HG02571 (cell line): ENCODE measurements around the gene TAF6L.
"Not testable (repeated sequence)": the region's sequence is repeated elsewhere in the genome, so short reads cannot be mapped to it uniquely, and the experiment has no call there.

Experiments used
- ATAC-seq: cut with Tn5 transposase; IDR thresholded peaks from one replicate; pipeline ENCODE4 v1.9.1; 2021; ENCODE audit warnings: mild to moderate bottlenecking, moderate library complexity; ENCODE audit not compliant: unreplicated experiment

Gene TAF6L

DNA sequence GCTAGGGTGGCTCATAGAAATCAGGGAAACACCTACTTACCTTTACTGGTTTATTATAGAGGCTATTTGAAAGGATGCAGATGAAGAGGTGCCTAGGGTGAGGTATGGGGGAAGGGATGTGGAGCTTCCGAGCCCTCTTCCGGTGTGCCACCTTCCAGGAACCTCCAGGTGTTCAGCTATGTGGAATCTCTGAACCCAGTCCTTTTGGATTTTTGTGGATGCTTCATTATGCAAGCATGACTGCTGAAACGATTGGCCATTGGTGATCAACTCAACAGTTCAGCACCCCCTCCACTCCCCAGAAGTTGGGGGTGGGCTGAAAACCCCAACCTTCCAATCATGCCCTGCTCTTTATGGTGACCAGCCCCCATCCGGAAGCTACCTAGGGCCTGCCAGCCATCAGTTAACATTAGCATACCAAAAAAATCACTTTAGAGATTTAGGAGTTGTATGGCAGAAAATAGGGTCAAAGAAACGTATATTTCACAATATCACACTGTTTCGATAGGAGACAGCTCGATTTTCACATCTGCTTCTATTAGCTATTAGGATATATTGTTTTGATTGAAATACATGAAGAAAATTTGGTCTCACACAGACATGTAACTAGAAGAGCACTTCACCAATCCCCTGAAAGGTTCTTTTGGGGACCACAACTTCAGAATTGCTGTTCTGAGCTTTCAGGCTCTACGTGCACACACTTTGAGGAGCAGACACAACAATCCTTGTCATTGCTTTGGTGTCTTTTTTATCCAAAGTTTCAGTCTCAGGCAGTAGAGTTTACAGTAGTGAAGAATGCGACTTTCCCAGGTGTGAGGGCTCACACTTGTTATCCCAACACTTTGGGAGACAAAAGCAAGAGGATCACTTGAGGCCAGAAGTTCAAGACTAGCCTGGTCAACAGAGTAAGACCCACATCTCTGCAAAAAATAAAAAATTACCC lies 13.1 kb upstream of the TAF6L start:
- no peak for ATAC-seq

- ATAC-seq, result not testable (repeated sequence)
Observed at GRCh38 chr11:62760867-62761227, 10.3 kb upstream of the TAF6L start.

DNA sequence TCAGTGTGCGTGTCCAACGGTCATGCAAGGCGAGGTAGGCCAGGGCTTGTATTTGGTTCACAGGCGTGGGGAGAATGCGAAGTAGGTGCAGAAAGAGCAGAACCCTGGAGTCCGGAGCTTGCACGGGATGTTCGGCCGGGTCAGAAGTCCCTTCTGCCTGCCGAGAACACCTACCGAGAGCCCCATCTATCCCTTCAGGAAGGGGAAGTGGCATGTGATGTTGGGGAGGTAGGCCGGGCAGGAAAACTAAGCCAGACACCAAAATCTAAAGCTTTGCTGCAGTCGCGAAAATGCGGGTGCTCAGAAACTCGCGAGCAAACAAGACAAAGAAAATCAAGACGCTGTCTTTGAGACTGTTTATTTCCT lies 435 bp upstream of the TAF6L start:
- ATAC-seq, result no peak

- ATAC-seq, result no peak
Observed at GRCh38 chr11:62774407-62774806, 3.2 kb downstream of the TAF6L start.

DNA sequence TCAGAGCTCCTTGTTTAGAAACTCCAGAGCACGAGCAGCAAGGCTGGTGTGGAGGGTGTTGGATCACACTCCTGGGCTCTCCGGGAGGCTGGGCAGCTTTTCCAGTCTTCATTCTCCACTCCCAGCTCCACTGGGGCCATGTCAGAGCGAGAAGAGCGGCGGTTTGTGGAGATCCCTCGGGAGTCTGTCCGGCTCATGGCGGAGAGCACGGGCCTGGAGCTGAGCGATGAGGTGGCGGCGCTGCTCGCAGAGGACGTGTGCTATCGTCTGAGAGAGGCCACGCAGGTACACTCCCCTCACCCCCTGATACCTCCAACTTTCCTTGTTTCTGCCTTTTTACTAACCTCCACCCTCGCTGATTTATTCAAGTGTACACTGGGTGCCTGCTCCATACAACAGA lies 4.5 kb downstream of the TAF6L start:
- ATAC-seq, result no peak

- no peak for ATAC-seq
Observed at GRCh38 chr11:62777389-62777788, 6.2 kb downstream of the TAF6L start.

DNA sequence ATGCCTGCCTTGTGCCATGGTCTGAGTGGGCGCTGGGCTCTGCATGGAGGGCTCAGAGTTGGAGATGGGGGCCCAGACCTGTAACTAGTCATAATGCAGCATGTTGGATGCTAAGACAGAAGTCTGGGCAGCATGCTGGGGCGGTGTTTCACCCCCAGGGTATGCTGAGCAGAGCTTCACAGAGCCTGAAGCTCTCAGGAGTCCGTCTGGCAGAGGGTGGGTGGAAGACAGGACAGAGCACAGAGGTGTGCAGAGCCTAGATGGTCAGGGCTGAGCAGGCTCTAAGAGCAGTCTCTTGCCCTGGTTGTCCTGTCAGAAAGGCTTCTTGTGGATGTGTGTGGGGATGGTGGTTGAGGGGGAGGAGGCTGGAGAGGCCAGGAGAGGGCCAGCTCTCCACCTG lies 7.2 kb downstream of the TAF6L start:
- ATAC-seq, result no peak

DNA sequence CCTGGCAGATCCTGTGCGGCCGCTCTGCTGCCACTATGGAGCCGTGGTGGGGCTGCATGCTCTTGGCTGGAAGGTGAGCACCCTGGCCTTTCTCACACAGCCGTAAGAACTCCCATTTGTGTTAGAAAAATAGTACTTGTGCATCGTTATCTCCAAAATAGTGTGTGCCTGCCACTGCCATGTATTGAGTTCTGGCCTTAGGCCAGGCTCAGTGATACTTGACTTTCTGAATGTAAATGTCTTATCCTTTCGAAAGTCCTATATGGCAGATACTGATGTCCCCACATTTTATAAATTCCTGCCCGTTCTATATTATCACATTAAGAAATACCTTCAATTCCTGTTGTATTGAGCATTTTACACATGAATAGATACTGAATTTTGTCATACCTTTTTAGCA lies 11.6 kb downstream of the TAF6L start:
- ATAC-seq, result no peak

GRCh38 chr11:62786318-62787004 lies 15.3 kb downstream of the TAF6L start:
- ATAC-seq, result peak; percentile 61

GRCh38 chr11:62787005-62787759 lies 16.0 kb downstream of the TAF6L start, which contains the start of gene TMEM179B:
Gene TMEM179B, plus strand, starts transcription at chr11:62787402. Its CDS starts 30 bp downstream, at chr11:62787432.
- peak; percentile 62 for ATAC-seq

GRCh38 chr11:62788991-62789390 lies 17.8 kb downstream of the TAF6L start:
- no peak for ATAC-seq

DNA sequence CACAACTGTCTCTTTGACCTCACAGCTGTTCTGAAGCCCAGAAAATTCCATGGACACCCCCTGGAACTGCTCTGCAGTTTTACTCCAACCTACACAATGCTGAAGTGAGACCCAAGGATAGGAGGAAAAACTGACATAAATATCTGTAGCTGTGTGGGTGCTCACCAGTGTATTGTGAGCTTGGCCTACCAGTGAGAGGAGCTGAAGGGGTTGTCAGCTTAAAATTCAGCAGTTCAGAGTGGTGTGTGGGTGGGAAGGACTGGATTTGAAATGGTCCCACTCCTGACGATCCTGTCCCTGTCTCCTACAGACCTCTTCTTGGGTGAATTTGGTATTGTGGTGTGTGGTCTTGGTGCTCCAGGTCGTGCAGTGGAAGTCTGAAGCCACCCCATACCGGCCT lies 18.4 kb downstream of the TAF6L start:
- ATAC-seq, result no peak

GRCh38 chr11:62791501-62792201 lies 20.5 kb downstream of the TAF6L start, which contains the start of gene TMEM223:
Gene TMEM223, minus strand, starts transcription at chr11:62792006. Its CDS starts 12 bp downstream, at chr11:62791994.
- ATAC-seq, result peak; percentile 68

- no peak for ATAC-seq
Observed at GRCh38 chr11:62792202-62792575, 21.0 kb downstream of the TAF6L start.

DNA sequence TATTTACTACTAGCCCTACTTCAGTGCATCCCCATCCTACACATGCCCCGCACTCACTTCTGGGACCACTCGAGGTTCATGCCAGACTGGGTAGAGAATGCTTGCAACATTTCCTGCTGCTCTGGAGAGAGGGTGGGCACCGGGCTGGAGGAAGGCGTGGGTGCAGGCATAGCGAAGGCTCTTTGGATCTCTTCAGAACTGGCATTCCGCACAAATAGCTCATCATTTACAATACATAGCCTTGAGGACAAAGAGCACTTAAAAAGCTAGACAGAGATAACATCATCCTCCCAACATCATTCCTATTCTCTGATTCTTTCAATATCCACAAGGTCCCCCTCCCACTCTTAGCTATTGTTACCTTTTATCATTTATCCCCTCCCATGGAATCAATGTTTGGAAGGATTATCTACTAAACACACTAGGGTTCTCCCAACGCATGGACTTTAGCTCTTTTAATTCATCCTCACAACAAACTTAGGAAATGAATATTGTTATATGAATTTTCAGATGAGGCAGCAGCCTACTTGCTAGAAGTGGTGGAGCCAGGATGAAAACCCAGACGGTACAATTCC lies 23.1 kb downstream of the TAF6L start:
- ATAC-seq, result no peak

DNA sequence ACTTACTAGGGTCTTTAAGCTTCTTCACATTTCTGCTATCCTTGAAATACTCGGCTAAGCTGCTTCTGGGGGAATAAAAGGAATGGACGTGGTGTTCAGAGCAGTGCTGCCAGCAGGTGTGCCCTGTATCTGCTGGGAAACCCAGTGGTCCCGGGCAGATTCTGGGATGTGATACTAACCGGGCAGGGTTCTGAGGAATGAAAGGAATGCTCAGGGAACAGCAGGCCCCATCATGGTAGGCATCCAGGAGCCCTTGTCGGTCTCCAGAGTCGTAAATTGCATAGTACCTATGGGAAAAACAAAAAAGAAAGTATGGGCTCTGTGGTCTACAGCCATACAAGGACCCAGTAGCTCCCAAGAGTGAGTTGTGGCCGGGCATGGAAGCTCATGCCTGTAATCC lies 25.1 kb downstream of the TAF6L start:
- ATAC-seq, result no peak

- ATAC-seq, result no peak
Observed at GRCh38 chr11:62799486-62799885, 28.3 kb downstream of the TAF6L start.

DNA sequence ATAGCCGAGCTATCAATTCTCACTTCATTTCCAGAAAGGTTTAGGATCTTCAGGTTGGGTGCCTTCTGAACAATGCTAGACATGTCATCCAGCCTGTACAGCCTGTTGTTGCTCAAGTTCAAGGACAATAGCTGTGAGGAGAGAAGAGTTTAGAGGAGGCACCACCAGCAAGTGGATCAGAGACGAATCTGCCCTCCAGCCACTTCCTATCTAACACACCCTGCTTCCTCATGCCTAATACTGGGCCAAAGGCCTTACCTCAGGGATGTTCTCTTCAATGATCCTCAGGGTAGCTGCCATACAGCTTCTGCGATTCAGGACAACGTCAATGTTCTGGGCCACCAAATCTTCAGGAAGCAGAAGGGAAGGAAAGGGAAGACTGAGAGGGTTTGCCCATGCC lies 29.9 kb downstream of the TAF6L start:
- no peak for ATAC-seq

DNA sequence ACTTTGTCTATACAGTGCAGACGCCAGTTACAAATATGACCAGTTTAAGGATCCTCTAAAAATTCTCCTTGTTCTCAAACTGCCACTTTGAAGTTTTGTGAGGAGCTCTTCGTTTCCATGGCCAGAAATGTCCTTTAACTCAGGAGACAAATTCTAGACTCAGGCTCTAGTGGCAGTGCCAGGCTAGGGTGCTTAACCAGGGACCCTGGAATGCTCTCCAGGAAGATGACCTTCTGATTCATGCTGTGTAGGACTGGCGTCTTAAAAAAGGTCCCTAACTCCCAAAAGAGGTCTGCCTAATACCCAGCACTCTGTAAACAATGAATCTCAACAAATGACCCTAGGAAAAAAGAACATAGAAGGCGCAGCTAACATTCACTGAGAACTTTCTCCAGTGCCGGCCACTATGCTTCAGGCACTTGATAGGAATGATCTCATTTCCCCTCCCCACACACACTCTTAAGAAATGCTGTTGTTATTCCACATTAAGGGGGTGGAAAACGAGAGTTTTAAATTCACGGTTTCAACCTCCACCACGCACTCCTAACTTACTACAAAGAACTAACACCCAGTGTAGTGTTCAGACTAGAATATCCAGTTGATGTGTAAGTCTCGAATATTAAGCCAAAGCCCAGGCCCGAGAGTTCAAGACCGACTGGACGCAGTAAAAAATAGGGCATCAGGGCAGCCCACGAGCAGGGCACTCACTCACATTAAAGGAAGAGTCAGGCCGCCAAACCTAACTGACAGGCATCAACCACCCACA lies 33.3 kb downstream of the TAF6L start:
- ATAC-seq, result no peak
